ENCODE results near the gene NEURL4.

- TF ChIP-seq EP300 (IDR thresholded peaks at IDR 0.05; ENCODE audit: low read depth) (no peak), POLR2A (IDR thresholded peaks at IDR 0.05) (no peak), CTCF (IDR thresholded peaks at IDR 0.05) (no peak)
Measured at GRCh38 chr17:7321466-7321865, 7.7 kb downstream of the NEURL4 start.
